Iris pigment epithelial cell (primary cell): ENCODE measurements around the gene TAF1B.

Source experiments
- DNase-seq: peaks from one replicate; pipeline ENCODE4 v3.0.0-alpha.2; 2011; ENCODE audit warnings: low read depth

TAF1B gene

DNA sequence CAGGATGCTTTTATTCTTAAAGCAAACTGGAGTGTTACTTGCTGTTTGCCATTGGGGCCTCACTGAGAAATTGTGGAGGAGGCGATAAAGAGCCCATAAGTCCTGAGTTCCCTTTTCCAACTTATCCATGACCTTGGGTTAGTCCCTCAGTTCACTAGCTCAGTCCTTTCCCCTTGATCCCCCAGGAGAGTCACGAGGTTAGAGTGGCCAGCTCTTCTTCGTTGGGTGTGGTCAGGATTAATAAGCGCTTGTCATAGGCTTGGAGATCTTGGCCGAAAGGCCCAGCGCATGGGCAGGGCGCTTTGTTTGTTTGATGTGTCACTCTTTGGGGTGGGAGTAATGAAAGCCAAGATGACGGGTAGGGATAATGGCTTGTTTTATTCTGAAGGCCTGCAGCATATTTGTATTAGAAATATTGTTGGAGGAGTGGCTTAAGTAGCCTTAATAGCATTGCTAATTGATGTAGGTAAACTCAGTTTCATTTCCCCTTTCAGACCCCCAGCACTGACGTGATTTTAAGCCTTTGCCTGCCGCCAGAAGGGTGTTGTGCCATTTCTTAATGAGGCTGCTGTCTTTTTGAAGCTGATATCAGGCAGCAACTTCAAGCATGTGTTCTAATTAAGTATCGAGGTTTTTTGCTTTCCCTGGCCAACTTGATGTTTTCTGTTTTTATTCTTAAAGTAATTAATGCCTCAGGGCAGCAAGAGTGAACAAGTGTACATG, 123.9 kb downstream of the TAF1B start:
- no peak for DNase-seq

DNA sequence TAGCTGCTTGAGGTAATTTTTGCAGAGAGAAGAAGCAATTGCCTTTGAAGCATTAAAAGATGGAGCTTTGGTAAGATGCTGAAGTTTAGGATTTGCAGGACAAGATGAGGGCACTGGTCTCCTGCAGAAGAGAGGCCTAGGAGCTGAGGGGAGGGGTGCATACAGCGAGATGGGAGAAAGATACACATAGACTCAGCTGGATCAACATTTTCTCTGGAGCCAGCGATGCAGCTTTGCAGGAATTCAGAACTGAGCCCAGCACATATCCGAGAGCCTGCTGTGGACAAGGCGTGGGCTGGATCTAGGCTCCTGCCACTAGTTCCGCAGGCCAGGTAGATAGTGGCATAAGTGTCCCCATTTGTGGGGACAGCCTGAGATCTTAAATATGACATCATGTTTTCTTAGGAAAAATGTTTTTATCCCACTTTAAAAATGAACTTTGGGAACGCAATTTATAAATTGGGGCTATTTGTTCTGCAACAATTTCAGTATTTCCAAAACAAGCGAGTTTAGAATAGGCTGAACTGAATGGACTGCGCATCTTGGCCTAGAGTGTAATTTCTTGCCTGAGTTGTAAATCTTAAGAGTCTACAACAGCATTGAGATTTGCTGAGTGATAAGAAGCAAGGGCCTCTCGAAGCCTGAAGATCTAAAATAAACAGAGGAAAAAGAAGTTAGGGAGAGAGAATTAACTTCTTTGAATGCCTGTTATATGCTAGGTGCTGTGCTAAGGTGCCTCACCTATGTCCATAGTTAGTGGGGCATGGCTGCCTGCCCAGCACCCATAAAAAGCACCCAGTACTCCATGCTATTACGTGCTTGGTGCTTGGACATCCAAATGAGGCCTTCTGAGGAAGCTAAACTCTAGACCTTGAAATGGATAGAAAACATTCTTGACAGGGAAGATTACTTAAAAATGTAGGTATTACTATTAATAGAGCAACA, 125.6 kb downstream of the TAF1B start:
- no peak for DNase-seq

DNA sequence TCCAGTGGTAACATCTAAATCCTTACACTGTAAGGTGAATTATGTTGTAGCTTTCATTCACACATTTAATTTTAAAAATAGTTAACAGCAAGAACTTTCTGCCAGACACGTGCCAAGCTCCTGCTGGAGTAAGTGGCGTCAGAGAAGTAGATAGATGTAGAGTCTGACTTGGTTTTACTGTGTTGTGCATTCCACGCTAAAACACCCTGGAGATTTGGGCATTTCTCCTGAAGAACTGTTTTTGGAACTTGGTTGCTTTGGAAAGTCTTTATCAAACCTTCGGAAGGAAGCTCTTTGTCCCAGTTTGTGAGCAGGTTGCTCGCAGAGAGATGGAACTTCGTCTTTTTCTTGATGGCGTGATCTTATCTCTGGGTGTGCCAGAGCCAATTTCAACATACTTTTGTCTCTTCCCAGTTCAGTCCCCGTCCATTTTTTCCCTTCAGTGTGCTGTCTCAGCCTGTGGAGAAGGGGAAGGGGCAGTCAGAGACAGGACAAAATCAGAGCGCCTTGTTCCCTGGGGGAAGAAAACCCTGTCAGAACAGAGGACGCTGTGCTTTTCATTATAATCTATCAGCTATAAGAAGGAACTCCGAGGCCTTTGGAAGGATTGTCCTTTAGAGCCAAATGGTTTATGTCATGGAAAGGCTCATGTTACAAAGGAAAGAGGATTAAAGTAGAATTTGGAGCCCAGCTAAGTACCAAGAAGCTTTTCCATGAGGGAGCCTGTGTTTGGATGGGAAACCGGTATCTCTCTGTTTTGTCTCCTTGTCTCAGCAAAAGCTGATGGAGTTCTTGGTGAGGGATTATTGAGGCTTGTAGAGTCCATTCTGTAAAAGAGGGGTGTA, 127.1 kb downstream of the TAF1B start:
- DNase-seq, result peak; percentile 14

DNA sequence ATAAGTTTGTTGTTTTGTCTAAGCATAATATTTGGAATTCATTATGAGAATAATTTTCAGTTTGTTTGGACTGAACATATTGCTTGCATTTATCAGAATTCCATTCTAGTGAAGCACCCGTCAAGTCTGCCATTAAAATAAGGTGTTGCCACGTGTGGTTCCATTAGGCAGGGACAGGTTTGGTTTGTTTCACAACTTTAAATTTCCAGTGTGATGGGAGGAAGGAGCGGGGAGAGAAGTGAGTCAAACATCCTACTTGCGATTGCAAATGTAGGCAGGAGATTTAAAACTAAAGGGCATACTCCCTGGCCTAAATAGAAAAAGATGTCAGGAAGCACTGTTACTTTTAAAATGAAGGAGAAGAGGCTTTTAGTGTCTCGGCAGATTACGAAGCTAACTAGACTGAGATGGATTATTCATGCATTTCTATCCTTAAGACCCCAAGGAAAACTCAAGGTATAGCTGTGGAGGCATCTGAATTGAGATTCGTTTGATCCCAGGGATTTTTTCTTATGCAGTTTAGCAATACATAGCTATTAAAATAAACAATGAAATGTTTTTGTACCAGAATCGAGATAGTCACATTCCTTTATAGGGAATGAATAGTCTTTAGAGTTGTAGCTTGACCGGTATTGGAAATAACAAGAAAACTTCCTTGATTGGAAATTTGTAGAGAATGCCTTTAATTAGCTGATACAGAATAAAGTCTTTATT, 128.0 kb downstream of the TAF1B start:
- DNase-seq, result peak; percentile 70

DNA sequence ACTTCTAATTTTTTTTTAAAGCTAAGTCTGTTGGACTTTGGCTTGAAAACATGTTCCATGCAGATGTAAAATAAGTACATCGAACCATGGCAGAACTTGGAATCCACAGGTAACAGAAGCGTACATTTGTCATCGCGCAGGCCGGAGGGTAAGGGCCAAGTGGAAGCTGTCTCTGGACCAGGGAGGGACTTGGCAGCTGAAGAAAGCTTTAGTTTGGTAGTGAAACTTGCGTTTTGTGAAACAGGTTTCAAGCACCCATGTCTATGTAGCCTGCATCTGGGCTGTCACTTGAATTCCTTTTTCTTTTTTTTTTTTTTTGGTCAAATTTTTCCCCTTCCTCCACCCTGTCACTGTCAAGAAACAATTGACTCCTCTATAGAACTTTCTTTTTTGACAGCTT, 128.6 kb downstream of the TAF1B start:
- DNase-seq, result no peak

DNA sequence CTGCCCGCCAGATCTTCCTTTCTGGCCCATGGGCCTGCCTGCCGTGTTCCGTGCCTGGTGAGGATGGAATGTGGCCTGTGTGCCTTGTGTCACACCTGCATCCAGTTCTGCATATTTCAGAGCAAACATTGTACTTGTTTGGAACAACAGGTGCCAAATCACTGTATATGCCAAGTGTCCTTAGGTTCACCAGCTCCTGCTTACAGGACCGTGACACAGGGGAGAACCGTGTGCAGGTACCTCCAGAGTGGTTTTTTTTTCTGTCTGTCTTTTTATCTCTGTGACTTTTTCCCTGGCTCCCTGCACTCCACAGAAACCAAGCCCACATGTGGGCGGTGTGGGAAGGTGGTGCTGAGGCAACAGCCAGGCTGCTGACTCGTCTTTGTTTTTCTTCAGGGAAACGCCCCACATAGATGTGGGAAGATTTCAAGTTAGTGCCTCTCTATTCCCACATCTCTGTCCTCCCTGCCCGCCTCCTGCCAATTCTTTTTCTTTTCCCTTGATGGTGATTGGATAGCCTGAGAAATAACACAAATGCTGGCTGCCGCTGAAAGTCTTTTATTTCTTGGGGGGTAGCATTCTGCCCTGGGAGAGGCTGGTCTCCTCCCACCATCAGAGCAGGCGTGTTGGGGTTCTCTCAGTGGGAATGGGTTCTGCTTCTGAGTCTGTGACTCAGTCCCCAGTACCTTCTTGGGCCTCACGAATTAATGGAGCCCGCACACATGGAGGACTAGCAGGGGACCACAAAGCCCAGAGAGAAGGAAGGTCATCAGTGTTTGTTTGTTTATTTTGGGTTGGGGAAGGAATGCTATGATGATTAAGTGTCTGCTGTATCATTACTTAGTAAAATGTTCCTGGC, 129.6 kb downstream of the TAF1B start:
- DNase-seq, result peak; percentile 73

DNA sequence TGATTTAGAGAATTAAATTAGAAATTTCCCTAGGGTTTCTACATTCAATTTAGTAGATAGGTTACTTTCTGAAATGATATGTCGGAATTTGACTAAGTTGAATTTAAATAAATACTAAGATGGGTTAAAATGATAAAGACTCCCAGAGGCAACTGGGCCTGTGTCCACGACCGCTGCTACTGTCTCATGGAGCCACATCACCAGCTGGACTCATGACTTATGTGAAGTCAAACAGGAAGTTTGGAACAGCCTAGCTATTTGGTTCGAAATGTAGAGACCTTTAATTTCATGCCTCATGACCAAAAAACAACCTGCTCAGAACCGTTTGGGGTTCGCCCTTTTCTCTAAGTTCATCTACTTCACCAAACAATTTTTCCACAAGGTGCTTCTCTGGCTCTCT, 130.4 kb downstream of the TAF1B start:
- DNase-seq, result no peak

DNA sequence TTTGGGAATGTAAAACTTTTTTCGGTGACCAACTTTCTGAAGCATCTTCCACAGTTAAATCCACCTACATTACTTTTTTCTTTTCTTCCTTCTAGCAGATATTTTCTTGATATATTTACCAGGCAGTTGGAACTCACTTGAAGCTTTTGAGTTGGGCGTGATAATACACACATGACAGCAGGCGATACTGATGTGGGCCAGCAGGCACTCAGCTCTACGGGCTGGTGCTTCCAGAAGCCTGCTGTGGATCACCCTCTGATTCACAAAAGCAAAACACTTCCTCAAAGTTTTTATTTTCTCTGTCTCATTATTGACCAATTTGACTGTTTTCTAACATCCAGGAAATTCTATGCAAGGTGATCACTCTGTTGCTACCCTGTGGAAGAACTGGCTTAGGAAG, 131.1 kb downstream of the TAF1B start:
- DNase-seq, result no peak

DNA sequence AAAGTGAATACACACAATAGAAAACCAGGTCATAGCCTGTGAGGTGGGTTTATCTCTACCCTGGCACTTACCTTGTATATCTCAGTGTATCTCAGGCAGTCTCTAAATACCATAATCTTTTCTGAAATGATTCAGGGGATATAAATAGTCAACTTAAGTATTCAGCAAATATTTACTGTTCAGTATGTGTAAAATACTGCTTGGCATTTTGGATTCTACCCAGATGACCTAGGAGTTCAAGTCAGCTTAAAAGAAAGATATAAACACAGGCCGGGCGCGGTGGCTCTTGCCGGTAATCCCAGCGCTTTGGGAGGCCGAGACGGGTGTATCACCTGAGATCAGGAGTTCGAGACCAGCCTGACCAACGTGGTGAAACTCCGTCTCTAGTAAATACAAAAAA, 132.1 kb downstream of the TAF1B start:
- DNase-seq, result peak; percentile 83

DNA sequence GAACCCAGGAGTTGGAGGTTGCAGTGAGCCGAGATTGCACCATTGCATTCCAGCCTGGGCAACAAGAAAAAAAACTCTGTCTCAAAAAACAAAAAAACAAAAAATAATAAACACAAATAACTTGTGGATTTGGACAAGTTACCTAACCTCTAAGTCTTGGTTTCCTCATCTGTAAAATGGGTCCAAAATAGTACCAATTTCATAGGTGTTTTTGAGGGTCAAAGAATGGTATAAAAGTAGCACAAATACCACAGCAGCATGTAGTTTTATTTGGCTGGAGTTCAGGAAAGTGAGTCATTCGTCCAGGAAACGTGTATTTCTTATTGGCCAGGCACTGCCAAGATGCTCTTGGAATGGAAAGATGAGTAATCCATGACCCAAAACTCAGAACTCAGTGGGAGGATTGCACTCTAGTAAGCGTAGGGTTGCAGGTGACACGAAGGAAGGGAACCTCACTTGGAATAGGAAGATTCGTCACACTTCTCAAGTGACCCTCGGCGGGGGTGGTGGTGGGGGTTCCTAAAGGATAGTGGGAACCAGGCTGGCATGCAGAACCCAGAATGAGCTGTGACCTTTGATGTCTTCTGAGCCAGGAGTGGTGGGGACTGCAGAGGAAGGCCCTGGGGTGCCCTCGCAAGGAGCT, 132.7 kb downstream of the TAF1B start:
- peak; percentile 98 for DNase-seq

DNA sequence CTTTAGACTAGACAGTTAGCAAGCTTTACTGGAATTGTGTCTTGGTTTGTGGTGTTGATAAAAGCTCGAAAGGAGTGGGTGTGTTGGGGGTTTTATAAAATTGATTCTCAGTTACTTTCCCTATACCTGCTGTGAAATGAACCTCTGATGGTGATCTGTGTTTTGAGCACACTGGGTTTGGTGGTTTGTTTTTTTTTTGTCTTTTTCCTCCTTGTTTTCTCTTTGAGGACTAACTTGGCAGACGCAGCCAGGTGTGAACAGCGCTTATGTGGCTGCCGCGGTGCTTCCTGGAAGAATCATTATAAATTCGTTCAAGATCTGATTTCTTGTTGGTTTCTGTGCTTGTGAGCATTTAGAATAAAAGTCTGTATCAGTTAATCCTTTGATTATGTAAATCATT, 136.7 kb downstream of the TAF1B start:
- no peak for DNase-seq

DNA sequence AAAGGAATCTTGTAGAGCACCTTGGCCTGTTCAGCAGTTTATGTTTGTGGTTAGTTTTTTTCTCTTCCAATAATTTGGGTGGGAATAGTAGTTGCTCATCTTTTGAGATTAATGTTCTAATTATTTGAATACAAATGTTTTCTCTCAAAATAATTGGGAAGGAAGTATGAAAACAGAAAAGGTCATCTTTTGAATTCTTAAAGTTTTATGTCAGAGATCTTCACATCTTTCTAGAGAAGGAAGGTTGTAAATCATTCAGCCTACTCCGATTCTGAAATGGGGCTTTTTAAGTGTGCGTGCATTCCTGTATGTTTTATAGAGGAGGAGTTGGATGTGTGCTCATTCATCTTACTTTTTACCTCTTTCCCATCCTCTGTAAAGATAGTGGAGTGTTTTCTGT, 137.2 kb downstream of the TAF1B start:
- DNase-seq, result no peak

DNA sequence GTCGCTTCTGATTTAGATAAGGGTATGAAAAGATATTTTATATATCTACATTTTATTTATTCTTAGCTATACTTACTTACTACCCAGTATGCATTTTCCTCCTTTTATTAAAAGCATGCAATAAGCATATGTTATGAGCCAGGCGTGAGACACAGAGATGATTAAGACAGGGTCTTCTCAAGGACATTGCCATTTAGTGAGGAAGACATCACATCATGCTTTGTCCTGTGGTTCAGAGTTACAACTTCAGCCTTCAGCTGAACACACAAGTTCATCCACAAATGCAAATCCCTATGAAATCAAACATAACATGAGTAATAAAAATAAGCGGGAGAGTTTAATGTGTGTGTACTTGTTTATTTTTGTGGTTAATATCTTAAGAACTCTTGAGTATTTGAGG, 138.4 kb downstream of the TAF1B start:
- DNase-seq, result peak; percentile 49

DNA sequence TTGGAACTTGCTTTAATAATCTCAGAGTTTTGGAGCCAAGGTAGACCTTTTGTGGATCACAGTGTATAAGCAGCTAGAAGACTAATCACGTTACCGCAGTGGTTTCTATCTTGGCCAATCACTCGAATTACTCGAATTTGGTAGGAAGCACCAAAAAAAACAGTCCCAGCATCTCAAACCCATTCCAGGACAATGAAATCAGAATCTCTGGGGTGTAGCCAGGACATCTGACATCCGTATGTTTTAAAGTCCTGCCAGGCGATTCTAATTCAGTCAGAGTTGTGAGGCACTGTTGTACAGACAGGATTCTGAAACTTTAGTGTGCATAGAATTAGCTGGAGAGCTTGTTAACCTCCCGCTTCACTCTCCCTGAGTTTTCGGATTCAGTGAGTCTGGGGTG, 139.0 kb downstream of the TAF1B start:
- DNase-seq, result peak; percentile 82

DNA sequence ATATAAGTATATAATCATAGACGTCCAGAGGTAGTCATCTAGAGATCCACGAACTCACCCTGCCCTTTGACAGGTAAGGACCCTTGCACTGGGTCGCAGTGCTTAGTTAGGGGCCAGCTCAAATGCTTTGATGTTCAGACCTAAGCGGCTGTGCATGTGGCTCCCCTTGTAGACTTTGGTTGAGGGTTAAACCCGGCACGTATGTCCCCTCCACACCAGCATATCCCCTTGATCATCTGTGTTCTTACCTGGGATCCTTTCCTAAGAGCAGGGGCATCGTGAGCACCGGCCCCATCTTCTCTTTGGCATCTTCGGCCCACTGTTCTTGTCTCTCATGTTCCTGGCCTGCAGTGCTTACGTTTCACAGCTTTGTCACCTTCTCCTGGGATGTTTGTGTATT, 139.6 kb downstream of the TAF1B start:
- DNase-seq, result no peak

DNA sequence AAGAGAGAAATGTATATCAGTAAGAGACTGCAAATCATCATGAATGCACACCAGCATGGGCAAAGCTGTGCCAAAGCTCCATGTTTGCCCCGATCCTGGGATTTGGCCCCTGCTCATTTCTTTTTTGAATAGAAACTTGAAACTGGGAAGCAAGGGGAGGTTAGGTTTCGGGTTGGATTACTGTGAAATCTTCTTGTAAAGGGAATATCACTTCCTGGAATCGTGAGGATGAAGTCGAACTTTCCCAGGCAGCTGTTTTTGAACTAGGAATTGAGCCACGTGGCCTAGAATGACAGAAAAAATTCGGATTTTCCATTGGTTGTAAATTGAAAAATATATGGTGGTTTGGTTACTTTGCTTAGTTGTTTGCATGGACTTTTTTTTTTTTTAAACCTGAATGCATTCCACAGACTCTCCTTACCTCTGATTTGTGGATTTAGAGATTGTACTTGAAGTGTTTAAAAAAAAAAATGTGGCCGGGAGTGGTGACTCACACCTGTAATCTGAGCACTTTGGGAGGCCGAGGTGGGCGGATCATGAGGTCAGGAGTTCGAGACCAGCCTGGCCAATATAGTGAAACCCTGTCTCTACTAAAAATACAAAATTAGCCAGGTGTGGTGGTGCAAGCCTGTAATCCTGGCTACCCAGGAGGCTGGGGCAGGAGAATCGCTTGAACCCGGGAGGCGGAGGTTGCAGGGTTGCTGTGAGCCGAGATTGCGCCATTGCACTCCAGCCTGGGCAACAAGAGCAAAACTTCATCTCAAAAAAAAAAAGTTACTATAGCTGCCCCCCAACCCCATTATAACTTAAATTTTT, 140.3 kb downstream of the TAF1B start:
- DNase-seq, result peak; percentile 60
